Keratinocyte (primary cell): ENCODE results near the gene DIAPH2. TPM values are rescaled to one million over a fixed set of nuclear protein-coding genes. Genes with fewer than 3 reads are reported as not detected.

Source experiments
- DNase-seq: peaks from one replicate; pipeline ENCODE4 v3.0.0-alpha.2; 2011; ENCODE audit warnings: low read depth, missing footprints, low spot score
- FAIRE-seq: peaks from 2 replicates; lab custom pipeline; 2011; peaks lifted over from hg19 to GRCh38; lab: Jason Lieb, UNC
- H2AFZ ChIP-seq: 2 replicates; pipeline ENCODE4 v1.6.0; 2012; ENCODE audit warnings: low read length, control low read depth, inconsistent platforms; ENCODE audit not compliant: control insufficient read depth
- H3K27ac ChIP-seq: 2 replicates; pipeline ENCODE4 v1.5.1; 2011; ENCODE audit warnings: low read length; ENCODE audit not compliant: control insufficient read depth, insufficient read depth
- H3K27me3 ChIP-seq: 3 replicates; pipeline ENCODE4 v1.6.0; 2011; ENCODE audit warnings: low read length; ENCODE audit not compliant: control insufficient read depth, insufficient read depth; ENCODE audit errors: extremely low read depth
- H3K36me3 ChIP-seq, 2 experiments: 2 replicates in 1 of 2; 3 replicates in 1 of 2; pipeline ENCODE4 v1.5.1; 2011; ENCODE audit warnings: low read length in 2 of 2, mild to moderate bottlenecking in 1 of 2; ENCODE audit not compliant: control insufficient read depth in 2 of 2, insufficient read depth in 2 of 2; ENCODE audit errors: extremely low read depth in 1 of 2
- H3K4me1 ChIP-seq: 3 replicates; pipeline ENCODE4 v1.5.1; 2011; ENCODE audit warnings: low read length; ENCODE audit not compliant: control insufficient read depth, insufficient read depth; ENCODE audit errors: extremely low read depth
- H3K4me2 ChIP-seq: 3 replicates; pipeline ENCODE4 v1.6.0; 2011; ENCODE audit warnings: low read depth, low read length; ENCODE audit not compliant: control insufficient read depth, insufficient read depth; ENCODE audit errors: extremely low read depth
- H3K4me3 ChIP-seq, 3 experiments: fragments of 200-600 bp in 1 of 3; sonication (generic) in 1 of 3; 2 replicates in 2 of 3; 3 replicates in 1 of 3; pipeline ENCODE4 v1.5.1; 2011 to 2016; ENCODE audit warnings: low read length in 3 of 3, mild to moderate bottlenecking in 3 of 3, control low read depth in 2 of 3, inconsistent platforms in 1 of 3, low read depth in 1 of 3, mixed read lengths in 1 of 3, mixed run types in 1 of 3, moderate library complexity in 1 of 3; ENCODE audit not compliant: control insufficient read depth in 2 of 3, insufficient read depth in 2 of 3; ENCODE audit errors: extremely low read depth in 1 of 3
- H3K79me2 ChIP-seq: 2 replicates; pipeline ENCODE4 v1.6.0; 2012; ENCODE audit warnings: low read length; ENCODE audit not compliant: control insufficient read depth, insufficient read depth
- H3K9ac ChIP-seq: 3 replicates; pipeline ENCODE4 v1.6.0; 2011; ENCODE audit warnings: low read length; ENCODE audit not compliant: control insufficient read depth, insufficient read depth; ENCODE audit errors: extremely low read depth
- H3K9me1 ChIP-seq: 3 replicates; pipeline ENCODE4 v1.6.0; 2011; ENCODE audit warnings: low read length; ENCODE audit not compliant: control insufficient read depth, insufficient read depth; ENCODE audit errors: extremely low read depth
- H3K9me3 ChIP-seq: 2 replicates; pipeline ENCODE4 v1.5.1; 2012; ENCODE audit warnings: low read depth, low read length; ENCODE audit not compliant: control insufficient read depth
- H4K20me1 ChIP-seq: 3 replicates; pipeline ENCODE4 v1.6.0; 2011; ENCODE audit warnings: low read length; ENCODE audit not compliant: control insufficient read depth, insufficient read depth; ENCODE audit errors: extremely low read depth
- CTCF ChIP-seq, 3 experiments: IDR thresholded peaks in 1 of 3; conservative IDR thresholded peaks in 1 of 3; optimal IDR thresholded peaks in 1 of 3; 2 replicates in 2 of 3; 3 replicates in 1 of 3; pipeline versions ENCODE3 to v1.5.1; 2011; ENCODE audit warnings: low read length in 3 of 3, mild to moderate bottlenecking in 3 of 3, moderate library complexity in 2 of 3, control low read depth in 1 of 3, inconsistent platforms in 1 of 3; ENCODE audit not compliant: insufficient read depth in 2 of 3; ENCODE audit errors: extremely low read depth in 1 of 3
- EZH2 ChIP-seq: IDR thresholded peaks from one replicate; pipeline ENCODE4 v1.6.1; 2012; ENCODE audit warnings: inconsistent platforms, mild to moderate bottlenecking, low read length, moderate library complexity
- dilution Hi-C: fragments of 300-500 bp; cut with MboI; formaldehyde crosslinking; loops from one replicate; pipeline ENCODE4 v1.7.0; 2020; ENCODE audit warnings: low sequenced_read_pairs; ENCODE audit not compliant: extremely low pct_ligation_motif_present
- polyA plus RNA-seq, 5 experiments: library from polyadenylated mRNA; depleted of rRNA in 3 of 5; stranded (reverse) in 3 of 5; stranded (forward) in 1 of 5; unstranded in 1 of 5; fragments of >200 nt; gene quantifications; 1 replicate in 1 of 5; 2 replicates in 3 of 5; 3 replicates in 1 of 5; pipeline versions ENCODE4 v1.2.1 to v1.2.3, GENCODE V29; 2011 to 2012; ENCODE audit warnings: missing spikeins in 2 of 5, low read depth in 1 of 5, low replicate concordance in 1 of 5

DIAPH2 gene
- polyA plus RNA-seq, 1 donor (not counting 4 experiments of a cell fraction or from before 2014, with no cell fraction given): 7.4 TPM

- H3K9ac ChIP-seq: no peak overlapping the region
- H3K27ac ChIP-seq: no peak overlapping the region
- dilution Hi-C loops: no loop called here
- no peaks in the 10 kb centered on the region for H3K9me3 ChIP-seq
- H2AFZ ChIP-seq: no peak overlapping the region
- no peaks in the 10 kb centered on the region for H3K36me3 ChIP-seq
- no peak for DNase-seq
- FAIRE-seq: no peak
- no peak overlapping the region for H3K4me2 ChIP-seq
- no peak for TF ChIP-seq EZH2
- no peak for TF ChIP-seq CTCF (optimal IDR thresholded peaks at IDR 0.05 in 1 of 3, IDR thresholded peaks at IDR 0.05 in 1 of 3, conservative IDR thresholded peaks at IDR 0.05 in 1 of 3; ENCODE audit: extremely low read depth in 1 of 3, insufficient read depth in 2 of 3, low read length in 3 of 3)
- H3K9me1 ChIP-seq: no peaks in the 10 kb centered on the region
- no peaks in the 10 kb centered on the region for H3K4me1 ChIP-seq
- H3K4me3 ChIP-seq: no peak overlapping the region
- no peaks in the 10 kb centered on the region for H4K20me1 ChIP-seq
- no peaks in the 10 kb centered on the region for H3K79me2 ChIP-seq
- no peaks in the 10 kb centered on the region for H3K27me3 ChIP-seq
Observed at GRCh38 chrX:97538745-97539144, 854.1 kb downstream of the DIAPH2 start.

DNA sequence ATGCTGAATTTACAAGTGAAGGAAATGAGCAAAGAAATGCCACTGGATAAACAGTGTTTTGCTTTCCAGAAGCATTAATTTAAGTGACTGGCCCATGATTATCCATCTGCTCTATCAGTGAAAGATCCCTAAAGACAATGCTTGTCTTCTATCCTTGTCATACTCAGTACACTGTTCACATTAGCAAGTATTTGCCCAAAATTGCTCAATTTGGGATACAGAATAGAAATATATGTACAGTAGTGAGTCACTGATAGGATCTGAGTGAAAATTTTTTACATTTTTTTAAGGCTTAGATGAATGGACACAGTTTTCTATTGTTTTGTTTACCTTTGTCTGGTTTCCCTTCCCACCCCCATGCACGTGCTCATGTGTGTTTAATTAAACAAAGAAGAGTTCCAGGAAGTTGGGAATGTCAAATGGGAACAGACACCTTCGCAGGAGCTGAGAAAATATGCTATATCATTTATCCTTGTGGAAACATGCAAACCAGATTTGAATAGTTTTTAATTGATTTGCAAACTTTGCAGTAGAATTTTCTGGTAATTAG, 855.4 kb downstream of the DIAPH2 start:
- Histone ChIP-seq H3K9me1 (no peaks in the 10 kb centered on the region), H3K4me1 (no peaks in the 10 kb centered on the region), H3K4me2 (no peak overlapping the region), H3K9me3 (no peaks in the 10 kb centered on the region), H3K4me3 (no peak overlapping the region), H2AFZ (no peak overlapping the region), H4K20me1 (no peaks in the 10 kb centered on the region), H3K27me3 (no peaks in the 10 kb centered on the region), H3K36me3 (no peaks in the 10 kb centered on the region), H3K9ac (no peak overlapping the region), H3K79me2 (no peaks in the 10 kb centered on the region), H3K27ac (no peak overlapping the region)
- FAIRE-seq (no peak), DNase-seq (no peak)
- dilution Hi-C loops: no loop called here
- TF ChIP-seq CTCF (optimal IDR thresholded peaks at IDR 0.05 in 1 of 3, IDR thresholded peaks at IDR 0.05 in 1 of 3, conservative IDR thresholded peaks at IDR 0.05 in 1 of 3; ENCODE audit: extremely low read depth in 1 of 3, insufficient read depth in 2 of 3, low read length in 3 of 3) (no peak), EZH2 (no peak)
